ENCODE data around the gene LHPP.

Gene LHPP

GRCh38 chr10:124500757-124501156 is 39.1 kb downstream of the LHPP start:
- DNase-seq, result no peak

DNA sequence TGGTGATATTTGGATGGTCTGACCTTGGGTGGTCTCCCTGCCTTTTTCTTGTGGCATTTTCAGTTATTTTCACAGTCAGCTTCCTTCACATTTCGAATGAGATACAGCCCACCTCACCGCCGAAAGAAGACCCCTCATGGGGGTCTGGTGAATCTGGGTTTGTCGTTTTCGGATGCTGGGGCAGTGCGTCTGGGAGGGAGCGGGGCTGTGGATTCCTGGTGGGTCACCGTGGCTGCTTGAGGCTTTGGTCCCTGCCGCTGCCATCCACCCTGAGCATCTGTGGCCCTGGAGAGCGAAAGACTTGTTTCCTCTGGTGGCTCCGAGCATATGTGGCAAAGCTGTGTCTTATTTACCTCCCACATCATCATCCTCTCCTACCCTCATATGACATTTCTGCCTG is 43.1 kb downstream of the LHPP start:
- no peak for DNase-seq

DNA sequence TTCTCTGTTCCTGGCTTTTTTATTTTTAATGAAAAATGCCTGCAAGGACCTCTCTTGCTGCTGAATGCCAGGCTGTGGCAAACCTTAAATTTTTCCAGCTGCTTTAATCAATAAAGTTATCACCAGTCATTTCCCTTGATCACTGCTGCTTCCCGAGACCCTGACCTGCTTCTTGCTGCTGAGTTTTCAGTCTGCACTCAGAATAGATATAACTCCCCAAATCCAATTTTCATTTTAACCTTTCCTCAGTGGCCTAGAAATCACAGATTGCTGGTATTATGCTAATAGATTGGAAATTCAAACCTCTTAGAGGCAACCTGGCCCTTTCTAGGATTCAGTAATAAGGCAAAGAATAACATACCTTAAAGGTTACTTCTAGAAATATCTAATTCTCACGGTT is 43.7 kb downstream of the LHPP start:
- DNase-seq, result no peak

- DNase-seq, result no peak
Observed at GRCh38 chr10:124508070-124508667, 46.5 kb downstream of the LHPP start.

DNA sequence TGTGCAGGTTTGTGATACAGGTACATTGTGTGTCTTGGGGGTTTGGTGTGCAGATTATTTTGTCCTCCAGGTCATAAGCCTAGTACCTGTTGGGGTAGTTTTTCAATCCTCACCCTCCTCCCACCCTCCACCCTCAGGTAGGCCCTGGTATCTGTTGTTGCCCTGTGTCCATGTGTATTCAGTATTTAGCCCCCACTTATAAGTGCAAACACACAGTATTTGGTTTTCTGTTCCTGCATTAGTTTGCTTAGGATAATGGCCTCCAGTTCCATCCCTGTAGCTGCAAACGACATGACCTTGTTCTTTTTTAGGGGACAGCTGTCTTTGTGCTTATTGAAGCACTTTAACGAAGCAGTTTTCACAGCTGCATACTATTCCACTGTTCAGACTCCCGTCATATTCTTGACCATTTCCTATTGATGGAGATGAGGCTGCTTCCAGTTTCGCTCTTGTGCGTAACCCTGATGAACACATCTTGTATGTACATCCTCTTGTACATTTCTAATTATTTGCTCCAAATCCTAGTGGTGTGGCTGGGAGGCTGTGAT is 47.4 kb downstream of the LHPP start:
- DNase-seq, result no peak

DNA sequence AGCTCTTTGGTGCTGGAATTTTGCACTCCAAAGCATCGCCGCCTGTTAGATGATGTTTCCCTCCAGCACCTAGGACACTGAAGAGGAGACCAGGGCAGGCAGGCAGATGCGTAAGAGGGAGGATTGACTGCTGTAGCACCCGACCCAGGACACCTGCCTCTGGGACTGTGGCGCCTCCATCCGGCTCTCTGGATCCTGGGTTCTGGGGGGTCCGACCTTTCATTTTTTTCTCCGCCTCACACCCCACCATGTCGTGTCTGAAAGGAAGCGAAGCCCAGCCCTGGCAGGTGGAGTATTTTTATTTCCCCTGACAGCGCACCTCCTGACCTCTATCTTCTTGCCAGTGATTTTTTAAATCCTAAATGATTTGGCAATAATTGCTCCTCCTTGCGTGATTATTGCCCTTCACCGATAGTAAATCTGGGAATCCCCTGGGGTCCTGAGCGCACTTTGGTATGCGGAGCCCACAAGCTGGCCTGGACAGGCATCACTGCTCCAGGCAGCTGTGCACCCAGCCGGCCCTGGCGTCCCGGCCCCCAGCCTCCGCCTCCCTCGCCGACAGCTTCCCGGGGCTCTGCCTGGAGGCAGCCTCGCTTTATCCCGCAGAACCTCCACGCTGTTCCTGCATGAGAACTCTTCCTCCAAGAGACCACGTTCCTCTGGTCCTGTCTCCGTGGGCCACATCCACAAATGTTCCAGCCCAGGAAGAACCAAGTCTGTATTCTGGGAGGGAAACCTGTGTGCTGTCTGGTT is 48.4 kb downstream of the LHPP start:
- DNase-seq, result peak; percentile 36

DNA sequence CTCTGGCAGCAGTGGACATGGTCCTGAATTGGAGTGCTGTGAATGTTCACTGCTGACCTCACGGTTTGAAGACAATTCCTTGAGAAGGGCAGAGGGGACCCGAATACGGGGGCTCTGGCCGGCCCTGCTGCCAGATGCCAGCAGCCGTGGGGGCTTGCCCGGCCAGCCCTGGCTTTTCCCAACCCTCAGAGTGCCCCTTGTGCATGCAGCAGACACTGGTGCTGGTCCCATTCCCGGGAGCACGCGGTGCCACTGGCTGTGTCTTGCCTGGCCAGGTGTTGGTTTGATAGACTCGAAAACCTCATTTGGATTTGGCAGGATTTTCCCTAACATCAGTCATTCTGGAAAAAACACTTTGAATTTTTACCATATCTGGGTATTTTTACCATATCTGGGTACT is 49.1 kb downstream of the LHPP start:
- no peak for DNase-seq

GRCh38 chr10:124511205-124512039 is 49.8 kb downstream of the LHPP start:
- no peak for DNase-seq

GRCh38 chr10:124512040-124512428 is 50.4 kb downstream of the LHPP start:
- no peak for DNase-seq

DNA sequence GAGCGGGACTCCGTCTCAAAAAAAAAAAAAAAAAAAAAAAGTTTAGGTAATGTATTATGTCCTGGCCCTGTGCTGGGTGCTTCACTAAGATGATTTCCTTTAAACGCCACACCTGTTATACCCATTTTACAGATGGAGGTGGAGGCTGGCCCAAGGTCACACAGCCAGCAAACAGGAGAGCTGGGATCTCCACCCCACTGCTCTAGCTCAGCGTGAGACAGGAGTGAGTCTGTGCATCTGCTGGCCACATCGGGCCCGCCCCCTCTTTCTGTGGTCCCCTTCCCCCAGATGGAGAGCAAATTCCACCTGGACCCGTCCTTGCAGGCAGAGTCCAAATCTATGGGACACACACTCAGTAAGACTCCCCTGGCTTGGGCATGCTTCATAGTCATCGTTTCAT is 51.0 kb downstream of the LHPP start:
- no peak for DNase-seq

DNA sequence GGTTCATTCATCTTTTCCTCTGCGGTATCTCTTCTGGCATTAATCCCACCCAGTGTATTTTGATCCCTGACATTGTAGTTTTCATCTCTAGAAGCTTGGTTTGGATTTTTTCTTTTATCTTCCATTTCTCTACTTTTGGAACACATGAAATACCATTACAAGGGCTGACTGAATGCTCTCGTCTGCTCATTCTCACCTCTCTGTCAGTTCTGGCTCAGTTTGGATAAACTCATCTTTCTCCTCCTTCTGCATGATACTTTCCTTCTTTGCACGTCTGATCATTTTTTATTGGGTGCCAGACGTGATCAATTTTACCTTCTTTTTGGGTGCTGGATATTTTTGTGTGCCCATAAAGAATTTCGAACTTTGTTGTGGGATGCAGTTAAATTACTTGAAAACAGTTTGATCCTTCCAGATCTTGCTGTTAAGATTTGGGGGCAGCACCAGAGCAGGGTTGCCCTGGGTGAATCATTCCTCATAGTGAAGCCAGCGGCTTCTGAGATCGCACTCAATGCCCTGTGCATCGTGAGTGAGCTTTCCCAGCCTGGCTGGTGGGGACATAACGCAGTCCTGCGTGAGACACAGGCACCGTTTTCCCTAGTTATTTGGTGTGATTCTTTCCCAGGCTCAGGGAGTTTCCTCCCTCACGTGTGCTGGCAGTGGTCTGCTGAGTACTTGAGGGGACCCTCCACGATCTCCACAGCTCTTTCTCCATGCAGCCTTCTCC is 53.8 kb downstream of the LHPP start:
- no peak for DNase-seq

DNA sequence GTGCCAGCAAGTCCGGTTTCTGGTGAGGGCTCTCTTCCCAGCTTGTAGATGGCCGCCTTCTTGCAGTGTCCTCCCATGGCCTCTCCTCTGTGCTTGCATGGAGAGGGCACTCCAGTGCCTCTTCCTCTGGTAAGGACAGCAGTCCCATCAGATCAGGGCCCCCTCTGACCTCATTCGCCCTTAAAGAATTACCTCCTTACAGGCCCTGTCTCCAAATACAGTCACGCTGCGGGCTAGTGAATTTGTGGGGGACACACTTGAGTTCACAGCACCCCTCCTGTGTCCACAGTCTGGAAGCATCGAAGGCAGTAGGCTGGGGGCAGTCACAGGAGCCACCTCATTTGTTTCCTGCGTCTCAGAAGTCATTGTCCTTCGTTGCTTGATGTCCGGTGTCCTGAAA is 54.6 kb downstream of the LHPP start:
- DNase-seq, result no peak

DNA sequence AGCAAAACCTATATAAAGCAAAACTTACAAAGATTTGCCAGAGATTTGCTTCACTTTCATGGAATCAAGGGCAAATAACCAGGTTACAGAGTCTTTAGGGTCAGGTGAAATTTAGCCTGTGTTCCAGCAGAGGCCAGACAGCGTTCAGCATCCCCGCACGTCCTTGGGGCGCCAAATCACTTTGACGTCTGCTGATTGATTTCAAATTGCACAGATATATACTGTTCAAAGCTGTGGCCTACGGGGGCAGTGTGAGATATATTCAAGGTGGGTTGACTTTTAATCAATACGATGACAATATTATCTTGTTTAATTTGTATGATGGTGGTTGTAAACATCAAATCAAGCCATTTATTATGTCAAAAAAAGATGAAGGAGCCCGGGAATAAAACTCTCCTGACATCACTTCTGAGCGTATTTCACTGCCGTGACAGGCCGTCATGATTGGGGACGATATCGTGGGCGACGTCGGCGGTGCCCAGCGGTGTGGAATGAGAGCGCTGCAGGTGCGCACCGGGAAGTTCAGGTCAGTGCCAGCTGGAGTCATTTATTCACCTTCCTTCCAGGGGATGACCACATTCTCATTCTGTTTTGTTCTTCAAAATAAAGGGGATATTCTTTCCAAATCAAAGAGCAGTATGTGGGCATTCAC is 55.2 kb downstream of the LHPP start:
- DNase-seq, result no peak

- DNase-seq, result no peak
Observed at GRCh38 chr10:124517461-124517860, 55.8 kb downstream of the LHPP start.

DNA sequence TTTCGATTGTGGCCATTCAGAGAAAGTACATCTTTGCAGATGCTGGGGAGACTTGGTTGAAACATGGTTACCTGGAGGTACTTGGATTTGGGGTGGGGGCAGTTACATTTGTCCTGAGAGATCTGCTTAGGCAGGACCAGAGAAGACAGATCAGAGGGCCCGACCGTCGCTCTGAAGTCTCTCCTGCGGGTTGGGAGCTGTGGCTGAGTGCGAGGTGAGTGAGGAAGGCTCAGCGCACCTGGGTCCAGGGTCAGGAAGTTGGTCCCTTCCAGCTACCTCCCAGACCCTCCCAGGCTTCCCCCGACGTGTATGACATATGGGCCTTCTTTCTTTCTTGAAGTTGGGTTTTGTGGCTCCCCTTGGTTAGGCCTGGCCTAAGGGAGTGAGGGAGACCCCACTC is 56.3 kb downstream of the LHPP start:
- no peak for DNase-seq

DNA sequence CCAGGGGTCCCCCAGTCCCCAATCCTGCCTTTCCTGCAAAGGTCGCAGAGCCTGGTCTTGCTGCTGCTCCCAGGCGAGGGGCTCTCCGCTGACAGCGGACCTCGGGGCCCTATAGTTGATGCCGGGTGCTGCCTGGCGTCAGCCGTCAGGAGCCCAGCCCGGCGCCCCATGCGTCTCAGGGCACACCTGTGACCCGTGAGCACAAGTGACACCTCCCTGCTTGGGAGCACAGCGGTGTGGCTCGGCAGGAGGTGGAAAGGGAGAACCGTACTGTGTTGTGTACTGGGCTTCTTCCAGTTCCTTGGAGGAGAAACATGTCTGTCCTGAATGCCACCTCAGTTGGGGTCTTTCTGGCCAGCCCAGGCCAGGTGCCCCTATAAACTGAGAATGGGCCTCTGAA is 56.7 kb downstream of the LHPP start:
- DNase-seq, result no peak

- DNase-seq, result no peak
Observed at GRCh38 chr10:124520558-124521428, 59.2 kb downstream of the LHPP start.

DNA sequence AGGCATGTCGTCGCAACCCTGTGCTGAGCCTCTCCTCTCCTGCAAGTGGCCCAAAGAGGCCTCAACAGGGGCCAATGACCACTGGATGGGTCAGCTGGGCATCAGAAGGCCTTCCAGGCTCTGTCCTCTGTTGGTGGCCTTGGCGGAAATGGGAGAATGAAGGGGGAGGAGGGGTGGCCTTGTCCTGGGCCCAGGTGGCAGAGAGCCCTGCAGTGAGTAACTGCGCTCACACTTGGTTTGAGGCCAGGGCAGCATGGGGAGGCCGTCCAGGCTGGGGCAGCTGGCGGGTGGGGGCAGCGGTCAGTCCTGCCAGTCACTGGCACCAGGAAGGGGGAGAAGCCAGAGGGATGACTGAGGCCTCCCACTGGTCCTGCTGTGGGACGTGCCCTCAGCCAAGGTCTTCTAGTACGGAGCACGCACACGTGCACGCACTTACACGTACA is 59.8 kb downstream of the LHPP start:
- DNase-seq, result no peak

DNA sequence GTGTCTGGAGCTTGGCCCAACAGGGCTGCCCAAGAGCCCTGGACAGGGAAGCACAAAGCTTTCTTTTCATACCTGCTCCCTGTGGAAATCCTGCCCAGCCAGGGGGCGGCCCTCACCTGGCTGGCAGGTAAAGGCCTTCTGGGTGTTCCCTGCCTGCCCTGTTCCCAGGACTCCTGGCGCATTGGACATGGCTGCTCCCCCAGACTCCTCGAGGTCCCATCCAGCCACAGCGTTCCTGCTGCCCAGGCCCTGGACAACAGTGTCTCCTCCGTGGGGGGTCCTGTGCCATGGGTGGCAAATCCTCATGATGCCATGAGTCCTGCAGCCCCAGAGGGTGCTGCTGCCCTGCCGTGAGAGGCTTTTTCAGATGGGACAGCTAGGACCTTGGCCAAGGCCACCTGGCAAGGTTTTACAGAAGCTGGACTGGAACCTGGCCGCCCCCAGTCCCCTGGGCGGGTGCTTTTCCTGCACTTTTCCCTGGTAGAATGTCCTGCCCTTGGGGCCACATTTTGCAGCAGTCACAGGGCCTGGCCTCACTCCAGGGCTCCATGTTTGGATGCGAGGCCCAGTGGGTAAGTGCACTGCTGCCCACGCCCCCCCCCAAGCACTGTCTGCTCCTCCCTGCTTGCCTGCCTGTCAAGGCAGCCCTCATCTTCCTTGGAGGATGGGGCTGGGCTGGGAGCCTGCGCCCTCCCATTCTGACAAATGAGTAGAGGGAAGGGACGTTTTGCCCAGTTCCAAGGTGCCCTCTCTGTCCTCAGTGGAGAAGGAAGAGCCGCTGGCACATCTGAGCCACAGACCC is 60.7 kb downstream of the LHPP start:
- DNase-seq, result no peak

Measured in eye (tissue), 1 donor.